Right atrium auricular region (tissue), 2 donors: Measurements from ENCODE around the gene HSF5. TPM values are rescaled to one million over a fixed set of nuclear protein-coding genes. Genes with fewer than 3 reads are reported as not detected.
"Not testable (repeated sequence)": the region's sequence is repeated elsewhere in the genome, so short reads cannot be mapped to it uniquely, and the experiment has no call there.

Experiments
- DNase-seq: peaks from one replicate; pipeline ENCODE4 v3.0.0-alpha.2; 2019; ENCODE audit warnings: low spot score
- H3K27ac ChIP-seq, 2 donors: fragments of 200-600 bp; sonication (generic); 1 replicate in 1 of 2; 2 replicates in 1 of 2; pipeline ENCODE4 v1.5.1; 2016 to 2019
- H3K27me3 ChIP-seq, 2 donors: fragments of 200-600 bp; sonication (generic); one replicate each; pipeline versions ENCODE4 v1.5.1 to v1.6.0; 2017 to 2019
- H3K36me3 ChIP-seq: fragments of 200-600 bp; sonication (generic); one replicate; pipeline ENCODE4 v1.5.1; 2016
- H3K4me1 ChIP-seq, 2 donors: fragments of 200-600 bp; sonication (generic); one replicate each; pipeline versions ENCODE4 v1.5.1 to v1.6.0; 2017 to 2019
- H3K4me3 ChIP-seq, 2 donors: fragments of 200-600 bp; sonication (generic); 1 replicate in 1 of 2; 2 replicates in 1 of 2; pipeline ENCODE4 v1.5.1; 2017 to 2019; ENCODE audit warnings: mild to moderate bottlenecking in 1 of 2, moderate library complexity in 1 of 2
- H3K9me3 ChIP-seq, 2 donors: fragments of 200-600 bp; sonication (generic); one replicate each; pipeline ENCODE4 v1.5.1; 2019
- CTCF ChIP-seq, 2 donors: fragments of 200-600 bp; sonication (generic); IDR thresholded peaks; one replicate each; pipeline ENCODE4 v1.5.1; 2019; ENCODE audit warnings: antibody characterized with exemption in 2 of 2
- total RNA-seq, 2 donors: library from RNA; depleted of rRNA; stranded (reverse); fragments of >200 nt; gene quantifications; one replicate each; pipeline ENCODE4 v1.1.0, GENCODE V29; 2016

Gene HSF5
- total RNA-seq, 2 donors from 2014 or later, result 0.08 TPM; not detected in 1

GRCh38 chr17:58488428-58488890, 251 bp upstream of the HSF5 start:
- Histone ChIP-seq H3K9me3 (no peaks in the 10 kb centered on the region), H3K4me3 (no peak overlapping the region), H3K4me1 (no peaks in the 10 kb centered on the region), H3K36me3 (peaks cover 41% of the 10 kb centered on the region), H3K27ac (no peak overlapping the region), H3K27me3 (no peaks in the 10 kb centered on the region)
- no peak for TF ChIP-seq CTCF (IDR thresholded peaks at IDR 0.05)
- DNase-seq, result no peak

GRCh38 chr17:58484600-58484999, 3.6 kb downstream of the HSF5 start:
- H3K36me3 ChIP-seq, result peaks cover 2% of the 10 kb centered on the region
- H3K27ac ChIP-seq, result no peak overlapping the region
- no peaks in the 10 kb centered on the region for H3K9me3 ChIP-seq
- H3K4me1 ChIP-seq, result no peaks in the 10 kb centered on the region
- H3K27me3 ChIP-seq, result no peaks in the 10 kb centered on the region
- no peak for TF ChIP-seq CTCF (IDR thresholded peaks at IDR 0.05)
- no peak overlapping the region for H3K4me3 ChIP-seq
- DNase-seq, result no peak

- not testable (repeated sequence) for H3K9me3 ChIP-seq, H3K27ac ChIP-seq, DNase-seq, H3K4me3 ChIP-seq, H3K36me3 ChIP-seq, H3K4me1 ChIP-seq, H3K27me3 ChIP-seq
These were observed 6.4 kb downstream of the HSF5 start for GRCh38 chr17:58481798-58482197.

GRCh38 chr17:58480090-58480489, 8.1 kb downstream of the HSF5 start:
- Histone ChIP-seq H3K4me1 (no peaks in the 10 kb centered on the region), H3K4me3 (no peak overlapping the region), H3K27ac (no peak overlapping the region), H3K9me3 (no peaks in the 10 kb centered on the region), H3K27me3 (no peaks in the 10 kb centered on the region), H3K36me3 (no peaks in the 10 kb centered on the region)
- DNase-seq, result no peak
- no peak for TF ChIP-seq CTCF (IDR thresholded peaks at IDR 0.05)

- no peaks in the 10 kb centered on the region for H3K9me3 ChIP-seq
- H3K4me3 ChIP-seq, result no peak overlapping the region
- H3K27ac ChIP-seq, result no peak overlapping the region
- DNase-seq, result no peak
- no peak for TF ChIP-seq CTCF (IDR thresholded peaks at IDR 0.05)
- H3K27me3 ChIP-seq, result no peaks in the 10 kb centered on the region
- H3K4me1 ChIP-seq, result no peaks in the 10 kb centered on the region
- H3K36me3 ChIP-seq, result no peaks in the 10 kb centered on the region
These were observed 11.4 kb downstream of the HSF5 start for GRCh38 chr17:58476812-58477211.

GRCh38 chr17:58475985-58476384, 12.2 kb downstream of the HSF5 start:
- no peaks in the 10 kb centered on the region for H3K9me3 ChIP-seq
- H3K27me3 ChIP-seq, result no peaks in the 10 kb centered on the region
- H3K4me3 ChIP-seq, result no peak overlapping the region
- no peak overlapping the region for H3K27ac ChIP-seq
- H3K4me1 ChIP-seq, result no peaks in the 10 kb centered on the region
- DNase-seq, result no peak
- no peak for TF ChIP-seq CTCF (IDR thresholded peaks at IDR 0.05)
- no peaks in the 10 kb centered on the region for H3K36me3 ChIP-seq
